ENCODE results near the gene NCOA7. TPM values are rescaled to one million over a fixed set of nuclear protein-coding genes. Genes with fewer than 3 reads are reported as not detected.

The NCOA7 gene
- total RNA-seq, 2 experiments from 2014 or later, result 58.1 to 58.5 TPM

- POLR2A ChIA-PET, result interaction anchor here (1.2 kb wide), 1 partner anchor 32 kb away, joined by 3 read pairs; the partner anchor contains the start of gene NCOA7
Observed at GRCh38 chr6:125823180-125823579, 32.4 kb downstream of the NCOA7 start.

GRCh38 chr6:125824946-125825771 is 34.4 kb downstream of the NCOA7 start:
- ChIA-PET CTCF (no interaction called here), POLR2A (interaction anchor here (0.6 to 0.7 kb wide), 3 partner anchors 35 to 158 kb away, joined by 5 to 8 read pairs (median 5); no protein-coding TSS in a partner anchor)

More at GRCh38 chr6:125823180-125823579, 32.4 kb downstream of the NCOA7 start:
- CTCF ChIA-PET, result no interaction called here

DNA sequence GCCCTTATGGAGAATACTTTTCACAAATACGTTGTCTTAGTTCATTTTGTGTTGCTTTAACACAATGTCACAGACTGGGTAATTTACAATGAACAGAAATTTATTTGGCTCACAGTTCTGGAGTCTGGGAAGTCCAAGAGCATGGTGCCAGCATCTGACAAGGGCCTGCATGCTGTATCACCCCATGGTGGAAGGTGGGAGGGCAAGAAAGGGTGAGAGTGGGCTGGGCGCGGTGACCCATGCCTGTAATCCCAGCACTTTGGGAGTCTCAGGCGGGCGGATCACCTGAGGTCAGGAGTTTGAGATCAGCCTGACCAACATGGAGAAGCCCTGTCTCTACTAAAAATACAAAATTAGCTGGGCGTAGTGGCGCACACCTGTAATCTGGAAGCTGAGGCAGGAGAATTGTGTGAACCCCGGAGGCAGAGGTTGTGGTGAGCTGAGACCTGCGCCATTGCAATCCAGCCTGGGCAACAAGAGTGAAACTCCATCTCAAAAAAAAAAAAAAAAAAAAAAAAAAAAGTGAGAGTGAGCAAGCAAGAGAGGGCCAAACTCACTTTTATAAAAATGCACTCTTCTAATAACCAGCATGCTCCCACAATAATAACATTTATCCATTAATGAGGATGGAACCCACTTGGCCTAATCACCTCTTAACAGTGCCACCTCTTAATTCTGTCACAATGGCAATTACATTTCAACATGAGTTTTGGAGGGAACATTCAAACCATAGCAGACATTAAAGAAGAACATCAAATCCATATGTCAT is 36.1 kb downstream of the NCOA7 start:
- POLR2A ChIA-PET, result no interaction called here
- CTCF ChIA-PET, result no interaction called here

DNA sequence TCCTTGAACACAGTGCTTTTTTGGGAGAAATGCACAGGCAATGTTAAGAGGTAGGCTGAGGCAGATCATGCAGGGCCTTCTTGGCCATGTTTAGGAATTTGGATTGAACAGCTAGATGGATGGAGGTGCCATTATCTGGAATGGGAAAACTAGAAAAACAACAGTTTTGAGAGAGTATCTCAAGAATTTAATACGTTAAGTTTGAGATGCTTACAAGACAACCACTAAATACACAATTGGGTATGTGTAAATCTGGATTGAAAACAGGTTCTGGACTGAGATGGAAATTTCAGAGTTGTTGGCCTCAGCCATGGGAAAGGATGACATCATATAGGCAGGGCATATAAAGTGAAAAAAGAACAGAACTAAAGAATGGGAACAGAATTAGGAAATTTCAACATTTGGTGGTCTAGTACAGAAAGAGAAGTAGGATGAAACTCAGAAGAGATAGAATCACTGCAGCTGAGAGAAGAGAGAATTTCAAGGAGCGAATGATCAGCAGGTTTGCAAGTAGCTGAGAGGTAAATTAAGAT is 37.1 kb downstream of the NCOA7 start:
- ChIA-PET CTCF (no interaction called here), POLR2A (no interaction called here)

- CTCF ChIA-PET, result no interaction called here
- POLR2A ChIA-PET, result no interaction called here
Observed at GRCh38 chr6:125828476-125829039, 37.8 kb downstream of the NCOA7 start.

- POLR2A ChIA-PET, result no interaction called here
- CTCF ChIA-PET, result interaction anchor here (1.5 kb wide), 1 partner anchor 127 kb away, joined by 3 read pairs; the partner anchor contains the start of gene HINT3
Observed at GRCh38 chr6:125829433-125829832, 38.7 kb downstream of the NCOA7 start.

DNA sequence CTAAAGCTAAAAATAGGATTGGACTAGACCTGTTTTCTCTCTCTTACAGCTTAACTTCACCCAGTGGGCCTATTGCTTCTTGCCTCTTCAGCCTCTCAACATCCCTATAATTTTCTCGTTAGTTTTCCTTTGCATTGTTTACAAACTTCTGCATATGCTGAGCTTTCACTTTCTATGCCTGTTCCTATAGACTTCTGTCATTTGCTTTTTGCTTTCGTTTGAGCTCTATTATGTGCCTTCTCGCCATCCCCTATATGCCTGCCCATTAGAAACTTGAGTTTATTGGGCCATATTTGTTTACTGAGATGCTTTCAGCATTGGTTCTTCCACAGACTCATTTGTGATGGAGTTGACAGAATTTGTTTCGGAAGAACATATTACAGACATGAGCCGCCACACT is 40.9 kb downstream of the NCOA7 start:
- ChIA-PET POLR2A (no interaction called here), CTCF (no interaction called here)

DNA sequence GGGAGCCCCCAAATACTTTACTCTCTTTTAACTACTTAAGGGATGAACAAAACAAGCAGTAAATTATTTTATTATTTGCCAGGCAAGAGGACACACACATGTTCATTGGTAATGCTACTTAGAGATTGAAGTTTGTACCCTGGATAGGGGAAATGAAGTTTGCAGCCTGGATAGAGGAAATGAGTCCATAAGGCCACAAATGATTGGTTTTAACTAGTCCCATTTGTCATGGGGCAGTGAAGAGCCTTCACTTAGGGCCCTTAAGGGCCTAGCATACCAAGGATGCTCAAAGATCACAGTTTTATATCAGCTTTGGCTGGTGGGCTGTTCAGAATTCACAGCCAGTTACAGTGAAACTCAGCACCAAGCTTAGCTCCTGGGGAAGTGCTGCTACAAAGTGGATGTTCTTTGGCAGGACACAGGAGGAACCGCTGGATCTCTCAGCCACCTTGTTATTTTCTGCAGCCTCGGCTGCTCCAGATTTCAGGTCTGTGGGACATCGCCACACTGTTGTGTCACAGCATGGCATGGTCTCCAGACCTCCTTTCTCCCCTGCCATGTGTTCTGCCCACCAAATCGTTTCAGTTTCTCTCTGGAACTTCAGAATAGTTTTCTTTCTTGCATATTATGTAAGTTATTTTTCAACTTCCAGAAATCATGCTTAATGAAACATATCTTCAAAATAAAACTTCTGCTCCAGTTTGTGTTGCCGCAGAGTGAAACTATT is 41.8 kb downstream of the NCOA7 start:
- POLR2A ChIA-PET, result no interaction called here
- CTCF ChIA-PET, result no interaction called here

DNA sequence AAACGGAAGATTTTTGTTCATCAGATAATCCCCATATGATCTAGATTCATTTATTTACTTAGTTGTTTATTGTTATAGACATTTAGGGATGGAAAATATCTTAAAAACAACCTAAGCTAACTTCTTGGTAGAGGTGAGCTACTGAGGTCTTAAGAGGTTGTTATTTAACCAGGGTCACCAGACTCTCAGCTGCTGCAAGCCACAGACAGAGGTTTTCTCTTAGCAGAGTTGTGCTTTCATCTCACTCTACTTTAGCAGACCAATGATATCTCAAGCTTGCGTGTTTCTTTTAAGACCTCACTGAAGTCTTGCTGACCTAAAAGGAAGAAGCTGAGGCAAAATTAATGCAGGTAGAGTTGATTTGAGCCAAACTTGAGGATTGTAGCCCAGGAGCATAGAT is 43.6 kb downstream of the NCOA7 start:
- CTCF ChIA-PET, result no interaction called here

GRCh38 chr6:125835221-125835744 is 44.5 kb downstream of the NCOA7 start:
- POLR2A ChIA-PET, result no interaction called here

More for the DNA sequence above, 43.6 kb downstream of the NCOA7 start:
- POLR2A ChIA-PET, result no interaction called here

DNA sequence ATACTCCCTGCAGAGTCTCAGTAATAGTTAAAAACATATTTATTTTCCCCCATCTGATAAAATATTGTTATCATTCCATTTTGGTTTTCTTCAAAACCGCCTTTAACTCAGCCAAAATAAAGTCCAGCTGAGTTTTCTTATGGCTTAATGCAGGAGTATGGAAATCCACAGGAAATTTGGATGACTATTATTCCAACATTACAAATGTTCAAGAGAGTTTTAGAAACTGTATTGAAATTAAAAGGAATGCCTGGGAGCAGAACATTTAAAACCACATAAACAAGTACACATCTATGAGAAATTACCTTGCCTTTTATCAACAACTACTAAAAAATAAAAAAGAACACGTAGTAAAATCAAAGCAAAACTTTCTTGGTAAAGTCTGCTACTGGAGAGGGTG is 45.7 kb downstream of the NCOA7 start:
- POLR2A ChIA-PET, result no interaction called here
- CTCF ChIA-PET, result no interaction called here

More at GRCh38 chr6:125835221-125835744, 44.5 kb downstream of the NCOA7 start:
- CTCF ChIA-PET, result no interaction called here

- CTCF ChIA-PET, result no interaction called here
- POLR2A ChIA-PET, result no interaction called here
Observed at GRCh38 chr6:125839471-125839870, 48.7 kb downstream of the NCOA7 start.

- ChIA-PET CTCF (no interaction called here), POLR2A (no interaction called here)
Observed at GRCh38 chr6:125839879-125840278, 49.1 kb downstream of the NCOA7 start.

- ChIA-PET CTCF (no interaction called here), POLR2A (no interaction called here)
Observed at GRCh38 chr6:125841356-125842090, 50.8 kb downstream of the NCOA7 start.

GRCh38 chr6:125842091-125842626 is 51.4 kb downstream of the NCOA7 start:
- CTCF ChIA-PET, result no interaction called here
- POLR2A ChIA-PET, result no interaction called here

- CTCF ChIA-PET, result no interaction called here
- POLR2A ChIA-PET, result no interaction called here
Observed at GRCh38 chr6:125843593-125843992, 52.8 kb downstream of the NCOA7 start.

- ChIA-PET POLR2A (no interaction called here), CTCF (no interaction called here)
Observed at GRCh38 chr6:125844989-125845388, 54.2 kb downstream of the NCOA7 start.

GRCh38 chr6:125846292-125847024 is 55.7 kb downstream of the NCOA7 start:
- ChIA-PET CTCF (no interaction called here), POLR2A (interaction anchor here (0.6 kb wide), 1 partner anchor 13 kb away, joined by 3 read pairs; no protein-coding TSS in a partner anchor)

Data from activated CD8-positive, alpha-beta memory T cell treated with anti-CD3 and anti-CD28 coated beads for 36 hours (primary cell).